Measurements from ENCODE around the gene CCDC57.

Gene CCDC57

DNA sequence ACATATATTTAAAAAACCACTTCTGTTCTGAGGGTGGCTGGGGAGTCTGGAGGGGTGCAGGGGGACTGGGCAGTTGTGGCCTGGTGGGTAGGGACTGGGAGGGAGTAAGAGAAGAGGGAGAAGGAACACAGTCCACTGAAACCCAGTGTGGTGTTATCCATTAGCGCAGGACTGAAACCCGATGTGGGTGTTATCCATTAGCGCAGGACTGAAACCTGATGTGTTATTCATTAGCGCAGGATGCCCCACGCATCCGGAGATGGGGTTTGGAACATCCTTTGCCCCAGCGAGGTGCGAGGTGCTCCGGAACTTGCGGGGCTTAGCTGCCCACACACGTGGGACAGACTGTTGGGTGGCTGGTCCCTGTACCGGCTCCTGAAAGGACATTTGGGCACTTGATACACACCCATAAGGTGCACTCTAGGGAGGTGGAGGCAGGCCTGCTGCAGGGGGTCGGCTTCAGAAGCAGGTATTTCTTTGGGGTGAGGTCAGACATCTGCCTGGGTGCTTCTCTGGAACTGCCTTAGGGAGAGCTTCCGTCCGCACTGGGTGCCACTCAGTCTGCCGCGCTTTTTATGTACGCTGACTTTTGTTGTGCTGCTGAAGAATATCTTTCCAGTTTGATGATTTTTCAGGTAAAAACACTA lies 94.4 kb downstream of the CCDC57 start:
- Histone ChIP-seq H3K36me3 (ENCODE audit: control insufficient read depth in 1 of 2, insufficient read depth in 2 of 2, low read length in 2 of 2) (peaks cover 0 to 12% of the 10 kb centered on the region in 2 donors), H3K4me1 (ENCODE audit: control insufficient read depth in 1 of 2, insufficient read depth in 2 of 2, low read length in 2 of 2) (peaks cover 0 to 3% of the 10 kb centered on the region in 2 donors), H3K4me3 (ENCODE audit: low read depth in 1 of 2, low read length in 2 of 2) (no peak overlapping the region), H3K27ac (ENCODE audit: low read length) (no peak overlapping the region), H3K27me3 (ENCODE audit: low read depth, low read length) (no peaks in the 10 kb centered on the region), H3K9me3 (ENCODE audit: control insufficient read depth in 1 of 2, low read length in 2 of 2) (no peaks in the 10 kb centered on the region)

DNA sequence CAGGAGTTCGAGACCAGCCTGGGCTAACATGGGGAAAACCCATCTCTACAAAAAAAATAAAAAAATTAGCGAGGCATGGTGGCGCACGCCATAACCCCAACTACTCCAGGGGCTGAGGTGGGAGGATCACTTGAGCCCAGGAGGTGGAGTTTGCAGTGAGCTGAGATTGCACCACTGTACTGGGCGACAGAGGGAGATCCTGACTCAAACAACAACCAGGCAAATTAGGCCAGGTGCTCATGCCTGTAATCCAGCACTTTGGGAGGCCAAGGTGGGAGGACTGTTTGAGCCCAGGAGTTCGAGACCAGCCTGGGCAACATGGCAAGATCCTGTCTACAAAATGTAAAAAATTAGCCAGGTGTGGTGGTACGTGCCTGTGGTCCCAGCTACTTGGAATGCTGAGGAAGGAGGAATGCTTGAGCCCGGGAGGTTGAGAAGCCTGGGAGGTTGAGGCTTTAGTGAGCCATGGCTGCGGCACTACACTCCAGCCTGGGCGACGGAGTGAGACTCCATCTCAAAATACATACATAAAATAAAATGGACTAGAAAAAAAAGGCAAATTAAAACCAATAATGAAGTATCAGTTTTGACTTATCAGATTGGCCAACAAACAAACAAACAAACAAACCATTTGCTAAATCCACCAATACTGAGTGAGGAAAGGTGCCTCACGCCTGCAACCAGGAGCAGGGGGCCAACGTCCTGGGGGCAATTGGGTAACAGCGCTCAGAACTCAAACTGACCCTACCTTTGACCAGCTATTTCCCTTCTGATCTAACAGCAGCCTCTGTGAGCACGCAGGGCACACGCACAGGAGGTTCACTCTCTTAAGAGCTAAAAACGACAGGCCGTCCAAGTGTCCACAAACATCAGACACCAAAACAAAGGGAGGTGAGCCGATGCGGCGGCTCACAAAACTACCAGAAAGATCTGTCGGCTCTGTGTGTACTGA lies 95.2 kb downstream of the CCDC57 start:
- no peak overlapping the region for H3K27ac ChIP-seq (ENCODE audit: low read length)
- peaks cover 0 to 15% of the 10 kb centered on the region in 2 donors for H3K36me3 ChIP-seq (ENCODE audit: control insufficient read depth in 1 of 2, insufficient read depth in 2 of 2, low read length in 2 of 2)
- H3K9me3 ChIP-seq (ENCODE audit: control insufficient read depth in 1 of 2, low read length in 2 of 2): no peaks in the 10 kb centered on the region
- H3K27me3 ChIP-seq (ENCODE audit: low read depth, low read length): no peaks in the 10 kb centered on the region
- H3K4me1 ChIP-seq (ENCODE audit: control insufficient read depth in 1 of 2, insufficient read depth in 2 of 2, low read length in 2 of 2): peaks cover 0 to 3% of the 10 kb centered on the region in 2 donors
- no peak overlapping the region for H3K4me3 ChIP-seq (ENCODE audit: low read depth in 1 of 2, low read length in 2 of 2)

DNA sequence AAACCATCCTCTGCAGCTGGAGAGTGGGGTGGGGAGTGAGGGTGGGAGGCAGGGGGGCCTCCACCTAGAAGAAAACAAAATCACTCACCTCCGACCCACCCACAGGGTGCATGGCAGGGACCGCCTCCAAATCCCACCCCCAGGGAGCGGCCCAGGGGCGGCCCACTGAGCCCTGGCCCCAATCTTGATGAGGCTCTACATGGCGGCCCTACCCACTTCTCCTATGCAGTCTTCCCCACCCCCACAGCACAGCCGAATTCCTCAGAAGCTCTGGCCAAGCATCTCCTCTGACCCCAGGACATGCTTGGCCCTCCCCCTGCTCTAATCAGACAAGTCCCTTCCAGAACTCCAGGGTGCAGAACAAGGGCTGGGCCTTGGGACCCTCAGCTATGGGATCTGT lies 96.4 kb downstream of the CCDC57 start:
- Histone ChIP-seq H3K4me1 (ENCODE audit: control insufficient read depth in 1 of 2, insufficient read depth in 2 of 2, low read length in 2 of 2) (peaks cover 0 to 3% of the 10 kb centered on the region in 2 donors), H3K36me3 (ENCODE audit: control insufficient read depth in 1 of 2, insufficient read depth in 2 of 2, low read length in 2 of 2) (peaks cover 0 to 20% of the 10 kb centered on the region in 2 donors), H3K4me3 (ENCODE audit: low read depth in 1 of 2, low read length in 2 of 2) (no peak overlapping the region), H3K27ac (ENCODE audit: low read length) (no peak overlapping the region), H3K27me3 (ENCODE audit: low read depth, low read length) (no peaks in the 10 kb centered on the region), H3K9me3 (ENCODE audit: control insufficient read depth in 1 of 2, low read length in 2 of 2) (no peaks in the 10 kb centered on the region)

DNA sequence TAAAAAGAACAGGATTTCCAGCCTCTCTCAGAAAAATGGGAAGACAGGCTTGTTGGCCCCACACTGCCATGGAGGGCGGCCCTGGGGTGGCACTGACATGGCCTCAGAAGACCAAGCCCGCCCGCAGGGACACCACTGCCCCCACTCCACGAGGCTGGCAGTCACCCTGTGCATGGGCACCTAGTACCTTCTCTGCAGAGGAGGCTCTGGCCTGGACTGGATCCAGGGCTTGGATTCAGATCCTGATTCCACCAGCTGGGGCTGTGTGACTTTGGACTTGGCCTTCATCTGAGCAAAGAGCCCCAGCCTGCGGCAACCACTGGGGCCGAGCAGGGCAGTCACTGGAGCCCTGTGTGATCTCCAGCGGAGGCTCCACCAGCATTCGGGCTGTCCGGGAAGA lies 97.8 kb downstream of the CCDC57 start:
- H3K9me3 ChIP-seq (ENCODE audit: control insufficient read depth in 1 of 2, low read length in 2 of 2): no peaks in the 10 kb centered on the region
- peaks cover 0 to 3% of the 10 kb centered on the region in 2 donors for H3K4me1 ChIP-seq (ENCODE audit: control insufficient read depth in 1 of 2, insufficient read depth in 2 of 2, low read length in 2 of 2)
- H3K27ac ChIP-seq (ENCODE audit: low read length): no peak overlapping the region
- no peak overlapping the region for H3K4me3 ChIP-seq (ENCODE audit: low read depth in 1 of 2, low read length in 2 of 2)
- no peaks in the 10 kb centered on the region for H3K27me3 ChIP-seq (ENCODE audit: low read depth, low read length)
- H3K36me3 ChIP-seq (ENCODE audit: control insufficient read depth in 1 of 2, insufficient read depth in 2 of 2, low read length in 2 of 2): peaks cover 0 to 20% of the 10 kb centered on the region in 2 donors

DNA sequence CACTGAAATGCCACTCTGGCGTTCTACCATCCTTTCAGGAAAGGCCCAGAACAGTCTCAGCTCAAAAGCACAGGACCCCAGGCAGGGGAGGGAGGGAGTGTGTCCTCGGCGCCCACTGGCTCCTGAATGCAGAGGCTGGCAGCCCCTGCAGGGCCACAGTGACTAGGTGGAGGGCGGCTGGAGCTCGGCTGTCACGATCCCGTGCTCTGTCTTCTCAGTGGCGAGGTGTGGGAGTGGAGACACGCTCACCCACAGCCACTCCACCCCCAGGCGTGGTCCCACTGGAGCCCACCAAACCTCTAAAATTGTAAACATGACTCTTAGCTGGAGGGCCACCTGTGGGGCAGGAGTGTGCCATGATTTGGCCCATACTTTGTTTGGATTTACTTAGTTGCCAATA lies 98.2 kb downstream of the CCDC57 start:
- Histone ChIP-seq H3K4me1 (ENCODE audit: control insufficient read depth in 1 of 2, insufficient read depth in 2 of 2, low read length in 2 of 2) (peaks cover 0 to 3% of the 10 kb centered on the region in 2 donors), H3K27ac (ENCODE audit: low read length) (no peak overlapping the region), H3K36me3 (ENCODE audit: control insufficient read depth in 1 of 2, insufficient read depth in 2 of 2, low read length in 2 of 2) (peaks cover 0 to 20% of the 10 kb centered on the region in 2 donors), H3K27me3 (ENCODE audit: low read depth, low read length) (no peaks in the 10 kb centered on the region), H3K4me3 (ENCODE audit: low read depth in 1 of 2, low read length in 2 of 2) (no peak overlapping the region), H3K9me3 (ENCODE audit: control insufficient read depth in 1 of 2, low read length in 2 of 2) (no peaks in the 10 kb centered on the region)

DNA sequence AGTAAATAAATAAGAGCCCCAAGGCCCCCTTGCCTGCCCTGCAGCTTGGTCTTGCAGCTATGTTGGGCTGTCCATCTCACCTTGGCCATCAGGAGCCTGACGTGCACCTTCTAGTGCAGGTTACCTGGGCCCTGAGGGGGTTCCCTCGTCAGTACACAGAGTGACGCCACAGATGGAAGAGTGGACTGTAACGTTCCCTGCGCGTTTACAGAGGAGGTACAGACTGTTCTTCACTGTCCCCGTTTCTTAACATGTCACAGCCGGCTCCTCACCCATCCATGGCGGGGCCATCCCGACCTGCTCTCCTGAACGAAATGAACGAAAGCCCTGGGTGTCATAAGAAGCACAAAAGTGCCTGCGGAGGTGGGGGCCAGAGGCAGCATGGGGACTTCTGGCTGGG lies 98.7 kb downstream of the CCDC57 start:
- no peaks in the 10 kb centered on the region for H3K4me1 ChIP-seq (ENCODE audit: control insufficient read depth in 1 of 2, insufficient read depth in 2 of 2, low read length in 2 of 2)
- peaks cover 0 to 20% of the 10 kb centered on the region in 2 donors for H3K36me3 ChIP-seq (ENCODE audit: control insufficient read depth in 1 of 2, insufficient read depth in 2 of 2, low read length in 2 of 2)
- H3K27me3 ChIP-seq (ENCODE audit: low read depth, low read length): no peaks in the 10 kb centered on the region
- H3K9me3 ChIP-seq (ENCODE audit: control insufficient read depth in 1 of 2, low read length in 2 of 2): no peaks in the 10 kb centered on the region
- no peak overlapping the region for H3K4me3 ChIP-seq (ENCODE audit: low read depth in 1 of 2, low read length in 2 of 2)
- no peak overlapping the region for H3K27ac ChIP-seq (ENCODE audit: low read length)

DNA sequence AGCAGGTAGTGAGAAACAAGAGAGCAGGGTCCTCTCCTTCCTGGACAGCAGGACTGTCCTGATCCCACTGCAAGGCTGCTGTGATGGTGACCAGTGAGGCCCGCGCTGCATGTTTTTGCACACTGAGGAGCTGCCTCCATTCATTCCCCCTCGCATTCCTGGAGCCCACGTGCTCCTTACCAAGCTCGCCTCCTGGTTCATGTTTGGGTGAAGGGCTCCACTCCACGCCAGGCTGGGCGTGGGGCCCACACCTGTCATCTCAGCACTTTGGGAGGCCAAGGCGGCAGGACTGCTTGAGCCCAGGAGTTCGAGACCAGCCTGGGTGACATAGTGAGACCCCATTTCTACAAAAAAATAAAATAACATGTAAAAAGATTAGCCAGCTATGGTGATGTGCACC lies 99.2 kb downstream of the CCDC57 start:
- Histone ChIP-seq H3K36me3 (ENCODE audit: control insufficient read depth in 1 of 2, insufficient read depth in 2 of 2, low read length in 2 of 2) (peaks cover 1 to 20% of the 10 kb centered on the region in 2 donors), H3K4me1 (ENCODE audit: control insufficient read depth in 1 of 2, insufficient read depth in 2 of 2, low read length in 2 of 2) (no peaks in the 10 kb centered on the region), H3K4me3 (ENCODE audit: low read depth in 1 of 2, low read length in 2 of 2) (no peak overlapping the region), H3K27me3 (ENCODE audit: low read depth, low read length) (no peaks in the 10 kb centered on the region), H3K27ac (ENCODE audit: low read length) (no peak overlapping the region), H3K9me3 (ENCODE audit: control insufficient read depth in 1 of 2, low read length in 2 of 2) (no peaks in the 10 kb centered on the region)

DNA sequence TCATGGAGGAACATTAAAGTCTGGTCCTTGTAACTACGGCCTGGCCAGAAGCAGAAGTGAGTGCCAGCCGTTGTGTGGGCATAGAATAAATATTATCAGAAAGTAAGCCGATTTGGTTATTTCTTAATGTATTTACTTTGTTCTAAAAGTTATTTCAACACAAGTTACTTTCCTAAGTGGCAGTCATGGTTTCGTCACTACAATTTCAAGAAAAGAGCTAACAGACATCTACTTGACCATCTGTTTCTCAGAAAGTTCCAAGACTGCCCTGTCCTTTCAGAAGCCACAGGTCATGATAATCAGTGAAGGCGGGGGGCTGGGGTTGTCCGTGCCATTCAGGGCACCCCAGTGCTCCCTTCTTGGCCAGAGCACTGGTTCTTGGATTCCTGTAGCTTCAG lies 99.7 kb downstream of the CCDC57 start:
- H3K4me1 ChIP-seq (ENCODE audit: control insufficient read depth in 1 of 2, insufficient read depth in 2 of 2, low read length in 2 of 2): no peaks in the 10 kb centered on the region
- H3K36me3 ChIP-seq (ENCODE audit: control insufficient read depth in 1 of 2, insufficient read depth in 2 of 2, low read length in 2 of 2): peaks cover 3 to 16% of the 10 kb centered on the region in 2 donors
- no peaks in the 10 kb centered on the region for H3K9me3 ChIP-seq (ENCODE audit: control insufficient read depth in 1 of 2, low read length in 2 of 2)
- H3K27me3 ChIP-seq (ENCODE audit: low read depth, low read length): no peaks in the 10 kb centered on the region
- H3K27ac ChIP-seq (ENCODE audit: low read length): no peak overlapping the region
- H3K4me3 ChIP-seq (ENCODE audit: low read depth in 1 of 2, low read length in 2 of 2): no peak overlapping the region

DNA sequence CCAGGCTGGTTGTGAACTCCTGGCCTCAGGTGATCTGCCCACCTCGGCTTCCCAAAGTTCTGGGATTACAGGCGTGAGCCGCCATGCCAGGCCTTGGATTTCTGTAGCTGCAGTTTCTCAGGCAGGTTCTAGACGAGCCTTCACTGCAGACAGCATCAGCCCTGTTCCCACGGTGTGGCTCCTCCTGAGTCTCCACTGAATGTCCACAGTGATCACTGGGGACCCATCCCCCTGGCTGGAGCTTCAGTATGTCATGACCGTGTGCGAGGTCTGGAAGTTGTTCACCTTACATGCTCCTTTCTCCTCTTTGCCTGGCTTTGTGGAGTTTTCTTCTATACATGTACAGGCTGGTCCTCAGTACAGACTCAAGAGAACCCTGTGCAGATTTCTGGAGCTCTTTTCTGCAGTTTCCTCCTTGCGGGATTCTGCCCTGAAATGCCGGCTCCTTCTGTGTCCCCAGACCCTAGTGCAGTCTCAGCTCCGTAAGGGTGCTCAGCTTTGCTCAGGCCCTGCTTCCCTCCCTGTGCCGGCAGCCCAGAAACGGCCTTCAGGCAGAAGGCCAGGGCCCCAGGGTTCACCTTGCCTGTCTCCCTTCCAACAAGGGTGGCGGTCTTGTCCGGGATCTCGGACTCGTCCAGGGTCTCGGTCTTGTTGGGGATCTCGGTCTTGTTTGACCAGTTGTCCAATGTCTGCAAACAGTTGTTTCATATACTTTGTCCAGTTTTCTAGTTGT lies 100.3 kb downstream of the CCDC57 start:
- no peak overlapping the region for H3K27ac ChIP-seq (ENCODE audit: low read length)
- H3K4me1 ChIP-seq (ENCODE audit: control insufficient read depth in 1 of 2, insufficient read depth in 2 of 2, low read length in 2 of 2): peaks cover 0 to 4% of the 10 kb centered on the region in 2 donors
- no peak overlapping the region for H3K4me3 ChIP-seq (ENCODE audit: low read depth in 1 of 2, low read length in 2 of 2)
- no peaks in the 10 kb centered on the region for H3K9me3 ChIP-seq (ENCODE audit: control insufficient read depth in 1 of 2, low read length in 2 of 2)
- H3K27me3 ChIP-seq (ENCODE audit: low read depth, low read length): no peaks in the 10 kb centered on the region
- peaks cover 3 to 16% of the 10 kb centered on the region in 2 donors for H3K36me3 ChIP-seq (ENCODE audit: control insufficient read depth in 1 of 2, insufficient read depth in 2 of 2, low read length in 2 of 2)

DNA sequence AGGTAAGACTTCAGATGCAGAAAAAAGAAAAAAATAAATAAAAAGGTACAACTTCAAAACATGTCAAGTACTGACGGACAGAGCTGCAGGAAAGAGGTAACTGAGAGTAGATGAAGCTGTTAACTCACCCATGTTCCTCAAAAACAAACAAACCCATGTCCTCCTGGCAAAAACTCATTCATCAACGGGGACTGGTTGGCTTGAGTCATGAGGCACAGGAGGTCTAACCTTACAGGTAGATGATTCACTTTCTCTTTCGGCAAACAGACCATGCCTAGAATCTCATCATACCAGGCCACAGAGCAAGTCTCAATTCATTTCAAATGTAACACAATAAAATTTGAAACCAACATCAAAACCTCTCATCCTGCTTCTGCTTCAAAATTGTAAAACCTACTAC lies 102.3 kb downstream of the CCDC57 start:
- Histone ChIP-seq H3K27ac (ENCODE audit: low read length) (no peak overlapping the region), H3K4me1 (ENCODE audit: control insufficient read depth in 1 of 2, insufficient read depth in 2 of 2, low read length in 2 of 2) (peaks cover 7 to 22% of the 10 kb centered on the region in 2 donors), H3K9me3 (ENCODE audit: control insufficient read depth in 1 of 2, low read length in 2 of 2) (no peaks in the 10 kb centered on the region), H3K36me3 (ENCODE audit: control insufficient read depth in 1 of 2, insufficient read depth in 2 of 2, low read length in 2 of 2) (peaks cover 3 to 16% of the 10 kb centered on the region in 2 donors), H3K4me3 (ENCODE audit: low read depth in 1 of 2, low read length in 2 of 2) (no peak overlapping the region), H3K27me3 (ENCODE audit: low read depth, low read length) (no peaks in the 10 kb centered on the region)

DNA sequence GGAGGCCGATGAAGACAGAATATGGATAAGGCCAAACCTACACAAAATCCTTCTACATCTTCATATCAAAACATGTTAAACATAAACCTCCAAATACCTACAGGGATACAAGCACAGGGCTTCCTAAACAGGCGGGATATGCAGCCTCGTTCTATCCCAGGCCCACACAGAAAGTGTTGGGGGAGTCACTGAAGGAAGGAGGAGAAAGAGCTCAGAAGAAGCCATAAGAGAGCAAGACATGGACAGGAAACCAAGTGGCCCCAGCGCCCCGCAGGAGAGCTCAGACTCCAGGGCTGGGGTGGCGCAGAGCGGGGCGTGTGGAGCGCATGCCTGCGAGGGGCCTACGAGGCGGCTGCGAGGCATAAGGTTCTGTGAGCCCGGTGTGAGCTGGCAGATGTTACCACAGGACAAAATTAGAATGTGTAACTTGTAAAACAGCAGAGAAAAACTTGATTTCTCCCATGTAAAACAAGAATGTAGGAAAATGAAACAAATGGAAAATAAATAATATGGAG lies 103.6 kb downstream of the CCDC57 start:
- H3K4me3 ChIP-seq (ENCODE audit: low read depth in 1 of 2, low read length in 2 of 2): no peak overlapping the region
- no peaks in the 10 kb centered on the region for H3K27me3 ChIP-seq (ENCODE audit: low read depth, low read length)
- H3K36me3 ChIP-seq (ENCODE audit: control insufficient read depth in 1 of 2, insufficient read depth in 2 of 2, low read length in 2 of 2): peaks cover 3 to 15% of the 10 kb centered on the region in 2 donors
- no peak overlapping the region for H3K27ac ChIP-seq (ENCODE audit: low read length)
- H3K4me1 ChIP-seq (ENCODE audit: control insufficient read depth in 1 of 2, insufficient read depth in 2 of 2, low read length in 2 of 2): peaks cover 7 to 22% of the 10 kb centered on the region in 2 donors
- H3K9me3 ChIP-seq (ENCODE audit: control insufficient read depth in 1 of 2, low read length in 2 of 2): no peaks in the 10 kb centered on the region

All from muscle layer of duodenum (tissue), 2 donors.